ENCODE results near the gene AGBL4. TPM values are rescaled to one million over a fixed set of nuclear protein-coding genes. Genes with fewer than 3 reads are reported as not detected.

AGBL4 gene
- total and polyA plus RNA-seq, 9 of the 15 experiments (the other 6 are each of a cell fraction or from before 2014, with no cell fraction given), result 0.11 TPM; not detected in 7

GRCh38 chr1:48572134-48572533 is 1451.6 kb downstream of the AGBL4 start (continued):
- TF ChIP-seq ZHX1 (conservative IDR thresholded peaks at IDR 0.05; ENCODE audit: low read length) (no peak), HMBOX1 (IDR thresholded peaks at IDR 0.05) (no peak), BRF2 (IDR thresholded peaks at IDR 0.05; ENCODE audit: borderline replicate concordance, insufficient read depth, insufficient read length) (no peak), ZFP1 (CRISPR knock-in tag; IDR thresholded peaks at IDR 0.05) (no peak), ZNF764 (CRISPR knock-in tag; IDR thresholded peaks at IDR 0.05; ENCODE audit: low read depth) (no peak), C11orf30 (IDR thresholded peaks at IDR 0.05; ENCODE audit: low read depth) (no peak), ZNF766 (CRISPR knock-in tag; conservative IDR thresholded peaks at IDR 0.05) (no peak), RBM22 (IDR thresholded peaks at IDR 0.05; ENCODE audit: low read depth, low read length, poor library complexity, severe bottlenecking) (no peak), TRIM28 (IDR thresholded peaks at IDR 0.05) (no peak), TOE1 (IDR thresholded peaks at IDR 0.05; ENCODE audit: borderline replicate concordance) (no peak), TOE1 (CRISPR knock-in tag; IDR thresholded peaks at IDR 0.05; ENCODE audit: borderline replicate concordance, low read depth) (no peak), ZNF778 (CRISPR knock-in tag; IDR thresholded peaks at IDR 0.05) (no peak), SNIP1 (IDR thresholded peaks at IDR 0.05; ENCODE audit: low read depth) (no peak), TEAD4 (IDR thresholded peaks at IDR 0.05; ENCODE audit: low read length) (no peak), TEAD4 (CRISPR knock-in tag; IDR thresholded peaks at IDR 0.05; ENCODE audit: borderline replicate concordance) (no peak), ZNF140 (CRISPR knock-in tag; IDR thresholded peaks at IDR 0.05) (no peak), CBX8 (IDR thresholded peaks at IDR 0.05; ENCODE audit: borderline replicate concordance, extremely low read depth, low read depth, low read length, poor library complexity, severe bottlenecking) (no peak), BRF1 (IDR thresholded peaks at IDR 0.05; ENCODE audit: borderline replicate concordance, extremely low read depth, insufficient read length) (no peak), ZFP30 (CRISPR knock-in tag; IDR thresholded peaks at IDR 0.05; ENCODE audit: borderline replicate concordance) (no peak)
